ENCODE data around the gene C1GALT1.
"Not testable (repeated sequence)": the region's sequence is repeated elsewhere in the genome, so short reads cannot be mapped to it uniquely, and the experiment has no call there.

The C1GALT1 gene

DNA sequence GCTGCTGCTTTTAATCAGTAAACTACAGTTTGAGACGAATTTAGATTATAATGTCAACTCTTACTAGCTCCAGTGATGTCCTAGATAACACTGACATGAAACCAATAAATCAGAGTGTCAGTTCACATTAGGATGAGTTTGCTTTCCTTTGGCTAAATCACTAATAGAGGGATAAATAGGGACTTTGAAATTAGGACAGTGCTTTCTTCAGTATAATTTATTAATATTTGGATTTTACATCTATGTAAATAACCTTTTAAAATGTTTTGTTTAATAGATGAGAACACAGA, 55.6 kb downstream of the C1GALT1 start:
- no peak overlapping the region for H3K27ac ChIP-seq (ENCODE audit: low read depth, low read length, severe bottlenecking)
- H3K4me3 ChIP-seq (ENCODE audit: extremely low read depth, insufficient read depth, low read length, poor library complexity, severe bottlenecking) = no peak overlapping the region
- H3K36me3 ChIP-seq (ENCODE audit: control insufficient read depth, insufficient read depth, low read length) = peaks cover 18% of the 10 kb centered on the region
- no CpG with 5 or more reads among the region's 1 CpG for WGBS, 2 experiments (ENCODE audit: insufficient coverage in 2 of 2)
- H3K4me1 ChIP-seq (ENCODE audit: control insufficient read depth, insufficient read depth, low read length, poor library complexity, severe bottlenecking) = peaks cover 8% of the 10 kb centered on the region
- H3K9me3 ChIP-seq (ENCODE audit: control insufficient read depth, low read length) = no peaks in the 10 kb centered on the region

DNA sequence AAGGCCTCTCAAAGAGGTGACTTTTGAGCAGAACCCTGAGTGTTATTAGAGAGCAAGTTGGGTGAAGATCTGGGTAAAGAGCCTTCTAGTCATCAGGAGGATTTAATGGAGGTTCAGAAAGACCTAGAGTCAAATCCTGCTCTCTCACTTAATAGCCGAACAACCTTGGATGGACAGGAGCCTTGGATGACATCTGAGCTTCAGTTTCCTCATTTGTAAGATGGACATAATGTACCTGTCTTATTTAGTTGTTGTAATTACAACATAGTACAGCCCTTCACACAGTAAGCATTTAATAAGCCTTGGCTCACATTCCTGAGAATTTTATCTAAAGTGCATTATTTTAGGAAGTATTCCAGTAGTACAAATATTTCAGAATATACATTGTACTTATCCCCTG, 57.0 kb downstream of the C1GALT1 start:
- no CpG with 5 or more reads among the region's 1 CpG for WGBS, 2 experiments (ENCODE audit: insufficient coverage in 2 of 2)
- peaks cover 4% of the 10 kb centered on the region for H3K4me1 ChIP-seq (ENCODE audit: control insufficient read depth, insufficient read depth, low read length, poor library complexity, severe bottlenecking)
- no peak overlapping the region for H3K27ac ChIP-seq (ENCODE audit: low read depth, low read length, severe bottlenecking)
- H3K4me3 ChIP-seq (ENCODE audit: extremely low read depth, insufficient read depth, low read length, poor library complexity, severe bottlenecking) = no peak overlapping the region
- no peaks in the 10 kb centered on the region for H3K9me3 ChIP-seq (ENCODE audit: control insufficient read depth, low read length)
- H3K36me3 ChIP-seq (ENCODE audit: control insufficient read depth, insufficient read depth, low read length) = peaks cover 23% of the 10 kb centered on the region

GRCh38 chr7:7242899-7243298, 60.6 kb downstream of the C1GALT1 start:
- Histone ChIP-seq H3K36me3 (ENCODE audit: control insufficient read depth, insufficient read depth, low read length) (peaks cover 9% of the 10 kb centered on the region), H3K4me3 (ENCODE audit: extremely low read depth, insufficient read depth, low read length, poor library complexity, severe bottlenecking) (no peak overlapping the region), H3K4me1 (ENCODE audit: control insufficient read depth, insufficient read depth, low read length, poor library complexity, severe bottlenecking) (no peaks in the 10 kb centered on the region), H3K27ac (ENCODE audit: low read depth, low read length, severe bottlenecking) (no peak overlapping the region), H3K9me3 (ENCODE audit: control insufficient read depth, low read length) (no peaks in the 10 kb centered on the region)
- WGBS, 2 experiments (ENCODE audit: insufficient coverage in 2 of 2) = 75 to 100% methylated on average over 1 of the region's 3 CpGs

GRCh38 chr7:7245233-7245632, 62.9 kb downstream of the C1GALT1 start:
- WGBS, 2 experiments (ENCODE audit: insufficient coverage in 2 of 2) = 93 to 94% methylated on average over 9 to 10 of the region's 13 CpGs
- not testable (repeated sequence) for H3K27ac ChIP-seq (ENCODE audit: low read depth, low read length, severe bottlenecking)

GRCh38 chr7:7246223-7246622, 63.9 kb downstream of the C1GALT1 start:
- 70 to 88% methylated on average over 1 to 2 of the region's 3 CpGs for WGBS, 2 experiments (ENCODE audit: insufficient coverage in 2 of 2)
- H3K27ac ChIP-seq (ENCODE audit: low read depth, low read length, severe bottlenecking) = no peak overlapping the region
- H3K36me3 ChIP-seq (ENCODE audit: control insufficient read depth, insufficient read depth, low read length) = peaks cover 5% of the 10 kb centered on the region
- H3K4me1 ChIP-seq (ENCODE audit: control insufficient read depth, insufficient read depth, low read length, poor library complexity, severe bottlenecking) = no peaks in the 10 kb centered on the region
- H3K9me3 ChIP-seq (ENCODE audit: control insufficient read depth, low read length) = no peaks in the 10 kb centered on the region
- no peak overlapping the region for H3K4me3 ChIP-seq (ENCODE audit: extremely low read depth, insufficient read depth, low read length, poor library complexity, severe bottlenecking)

More at GRCh38 chr7:7245233-7245632, 62.9 kb downstream of the C1GALT1 start:
- not testable (repeated sequence) for H3K36me3 ChIP-seq (ENCODE audit: control insufficient read depth, insufficient read depth, low read length); H3K4me3 ChIP-seq (ENCODE audit: extremely low read depth, insufficient read depth, low read length, poor library complexity, severe bottlenecking); H3K4me1 ChIP-seq (ENCODE audit: control insufficient read depth, insufficient read depth, low read length, poor library complexity, severe bottlenecking); H3K9me3 ChIP-seq (ENCODE audit: control insufficient read depth, low read length)

DNA sequence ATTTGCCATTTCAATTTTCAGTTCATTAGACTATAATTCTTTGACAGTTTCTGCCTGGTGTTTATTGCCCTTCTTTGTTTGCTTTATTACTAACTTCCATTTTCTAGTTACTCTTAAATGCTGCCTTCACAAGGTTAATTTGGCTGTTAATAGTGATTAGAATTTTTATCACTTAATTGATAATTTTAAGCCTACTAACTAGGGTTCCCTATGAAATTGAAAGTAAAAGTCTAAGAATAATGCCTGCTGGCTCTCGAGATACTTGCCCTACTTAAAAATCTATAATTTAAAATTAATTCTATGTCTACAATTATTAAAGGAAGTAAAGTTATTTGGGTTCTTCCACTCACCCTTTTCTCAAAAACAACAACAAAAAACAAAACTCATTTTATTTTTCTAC, 65.3 kb downstream of the C1GALT1 start:
- Histone ChIP-seq H3K27ac (ENCODE audit: low read depth, low read length, severe bottlenecking) (no peak overlapping the region), H3K36me3 (ENCODE audit: control insufficient read depth, insufficient read depth, low read length) (peaks cover 5% of the 10 kb centered on the region), H3K9me3 (ENCODE audit: control insufficient read depth, low read length) (no peaks in the 10 kb centered on the region), H3K4me3 (ENCODE audit: extremely low read depth, insufficient read depth, low read length, poor library complexity, severe bottlenecking) (no peak overlapping the region), H3K4me1 (ENCODE audit: control insufficient read depth, insufficient read depth, low read length, poor library complexity, severe bottlenecking) (peaks cover 4% of the 10 kb centered on the region)
- no CpG with 5 or more reads among the region's 1 CpG for WGBS, 2 experiments (ENCODE audit: insufficient coverage in 2 of 2)

GRCh38 chr7:7249814-7250213, 67.5 kb downstream of the C1GALT1 start:
- H3K36me3 ChIP-seq (ENCODE audit: control insufficient read depth, insufficient read depth, low read length) = no peaks in the 10 kb centered on the region
- no CpG with 5 or more reads among the region's 2 CpGs for whole genome bisulfite sequencing, 2 experiments (ENCODE audit: insufficient coverage in 2 of 2)

DNA sequence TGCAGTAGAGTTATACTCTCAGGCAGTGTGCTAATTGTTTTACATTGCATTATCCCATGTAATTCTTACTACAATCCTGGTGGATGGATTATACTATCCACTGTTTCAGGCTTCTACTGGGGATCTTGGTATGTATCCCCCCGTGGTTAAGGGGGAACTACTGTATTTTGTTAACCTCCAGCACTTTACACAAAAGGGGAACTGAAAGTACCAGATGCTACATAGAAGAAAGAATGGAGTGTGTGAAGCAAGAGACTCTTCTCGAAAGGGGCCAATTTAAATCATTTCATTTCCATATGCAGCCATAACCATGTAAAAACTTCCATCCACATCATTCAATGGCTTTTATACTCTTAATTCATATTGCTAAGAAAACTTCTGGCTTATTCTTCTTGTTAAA, 69.4 kb downstream of the C1GALT1 start:
- WGBS, 2 experiments (ENCODE audit: insufficient coverage in 2 of 2) = 100% methylated on average over 1 of the region's 2 CpGs; no CpG with 5 or more reads in 1 of the 2 experiments

More at GRCh38 chr7:7249814-7250213, 67.5 kb downstream of the C1GALT1 start:
- no peak overlapping the region for H3K27ac ChIP-seq (ENCODE audit: low read depth, low read length, severe bottlenecking)
- H3K4me1 ChIP-seq (ENCODE audit: control insufficient read depth, insufficient read depth, low read length, poor library complexity, severe bottlenecking) = peaks cover 4% of the 10 kb centered on the region
- H3K9me3 ChIP-seq (ENCODE audit: control insufficient read depth, low read length) = no peaks in the 10 kb centered on the region
- H3K4me3 ChIP-seq (ENCODE audit: extremely low read depth, insufficient read depth, low read length, poor library complexity, severe bottlenecking) = no peak overlapping the region

GRCh38 chr7:7254319-7254718, 72.0 kb downstream of the C1GALT1 start:
- Histone ChIP-seq H3K4me1 (ENCODE audit: control insufficient read depth, insufficient read depth, low read length, poor library complexity, severe bottlenecking) (peaks cover 4% of the 10 kb centered on the region), H3K9me3 (ENCODE audit: control insufficient read depth, low read length) (no peaks in the 10 kb centered on the region), H3K4me3 (ENCODE audit: extremely low read depth, insufficient read depth, low read length, poor library complexity, severe bottlenecking) (no peak overlapping the region), H3K36me3 (ENCODE audit: control insufficient read depth, insufficient read depth, low read length) (peaks cover 2% of the 10 kb centered on the region), H3K27ac (ENCODE audit: low read depth, low read length, severe bottlenecking) (no peak overlapping the region)
- 86 to 100% methylated on average over 1 of the region's 2 CpGs for WGBS, 2 experiments (ENCODE audit: insufficient coverage in 2 of 2)

More for the DNA sequence above, 69.4 kb downstream of the C1GALT1 start:
- H3K4me1 ChIP-seq (ENCODE audit: control insufficient read depth, insufficient read depth, low read length, poor library complexity, severe bottlenecking) = peaks cover 4% of the 10 kb centered on the region
- no peaks in the 10 kb centered on the region for H3K9me3 ChIP-seq (ENCODE audit: control insufficient read depth, low read length)
- no peaks in the 10 kb centered on the region for H3K36me3 ChIP-seq (ENCODE audit: control insufficient read depth, insufficient read depth, low read length)
- no peak overlapping the region for H3K4me3 ChIP-seq (ENCODE audit: extremely low read depth, insufficient read depth, low read length, poor library complexity, severe bottlenecking)
- H3K27ac ChIP-seq (ENCODE audit: low read depth, low read length, severe bottlenecking) = no peak overlapping the region

DNA sequence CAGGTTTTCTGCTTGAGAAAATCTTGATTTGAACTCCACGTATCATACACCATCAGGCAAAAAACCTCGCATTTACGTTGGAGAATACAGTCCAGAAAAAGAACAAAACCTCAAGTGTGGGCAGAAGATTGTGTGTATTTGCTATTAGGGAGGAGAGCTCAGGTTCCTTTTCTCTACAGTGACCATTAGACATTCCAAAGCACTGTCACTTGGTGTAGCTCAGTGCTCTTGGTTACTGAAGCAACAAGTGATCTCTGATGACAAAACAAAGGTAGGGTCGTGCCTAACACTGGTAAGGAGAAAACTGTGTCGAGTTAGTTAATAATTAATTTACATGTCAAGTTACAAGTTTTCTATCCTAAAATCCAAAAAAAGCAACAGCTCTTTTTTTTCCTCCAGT, 72.6 kb downstream of the C1GALT1 start:
- Histone ChIP-seq H3K36me3 (ENCODE audit: control insufficient read depth, insufficient read depth, low read length) (peaks cover 2% of the 10 kb centered on the region), H3K9me3 (ENCODE audit: control insufficient read depth, low read length) (no peaks in the 10 kb centered on the region), H3K4me1 (ENCODE audit: control insufficient read depth, insufficient read depth, low read length, poor library complexity, severe bottlenecking) (peaks cover 4% of the 10 kb centered on the region), H3K4me3 (ENCODE audit: extremely low read depth, insufficient read depth, low read length, poor library complexity, severe bottlenecking) (no peak overlapping the region), H3K27ac (ENCODE audit: low read depth, low read length, severe bottlenecking) (no peak overlapping the region)
- WGBS, 2 experiments (ENCODE audit: insufficient coverage in 2 of 2) = no CpG with 5 or more reads among the region's 5 CpGs

- Histone ChIP-seq H3K4me3 (ENCODE audit: extremely low read depth, insufficient read depth, low read length, poor library complexity, severe bottlenecking) (no peak overlapping the region), H3K4me1 (ENCODE audit: control insufficient read depth, insufficient read depth, low read length, poor library complexity, severe bottlenecking) (peaks cover 3% of the 10 kb centered on the region), H3K36me3 (ENCODE audit: control insufficient read depth, insufficient read depth, low read length) (peaks cover 2% of the 10 kb centered on the region), H3K9me3 (ENCODE audit: control insufficient read depth, low read length) (no peaks in the 10 kb centered on the region), H3K27ac (ENCODE audit: low read depth, low read length, severe bottlenecking) (no peak overlapping the region)
- WGBS, 2 experiments (ENCODE audit: insufficient coverage in 2 of 2) = 88 to 100% methylated on average over 2 of the region's 6 CpGs
Measured at GRCh38 chr7:7256731-7257274, 74.5 kb downstream of the C1GALT1 start.

Measured in mesodermal cell (in vitro differentiated cells).